GM08714 (cell line): ENCODE data around the gene AKAP5.

Source experiments
- H3K4me3 ChIP-seq: fragments of 200-500 bp; sonication (Bioruptor generic); 2 replicates; pipeline ENCODE4 v1.5.1; 2014; ENCODE audit warnings: mild to moderate bottlenecking, low read length, inconsistent platforms
- ZNF274 ChIP-seq: IDR thresholded peaks from 2 replicates; pipeline ENCODE4 v1.6.1; 2012; ENCODE audit warnings: mild to moderate bottlenecking, low read depth, low read length

AKAP5 gene

GRCh38 chr14:64474041-64474440, 8.7 kb downstream of the AKAP5 start:
- H3K4me3 ChIP-seq = no peak overlapping the region
- TF ChIP-seq ZNF274 = no peak

GRCh38 chr14:64474698-64475097, 9.4 kb downstream of the AKAP5 start:
- no peak for TF ChIP-seq ZNF274
- H3K4me3 ChIP-seq = no peak overlapping the region

- no peak overlapping the region for H3K4me3 ChIP-seq
- no peak for TF ChIP-seq ZNF274
Measured at GRCh38 chr14:64475585-64476273, 10.4 kb downstream of the AKAP5 start.

- no peak overlapping the region for H3K4me3 ChIP-seq
- TF ChIP-seq ZNF274 = no peak
Measured at GRCh38 chr14:64476438-64476837, 11.1 kb downstream of the AKAP5 start.

- no peak for TF ChIP-seq ZNF274
- H3K4me3 ChIP-seq = no peak overlapping the region
Measured at GRCh38 chr14:64478634-64479250, 13.4 kb downstream of the AKAP5 start.

GRCh38 chr14:64488590-64489099, 23.3 kb downstream of the AKAP5 start:
- TF ChIP-seq ZNF274 = no peak
- H3K4me3 ChIP-seq = no peak overlapping the region

- TF ChIP-seq ZNF274 = no peak
- no peak overlapping the region for H3K4me3 ChIP-seq
Measured at GRCh38 chr14:64491637-64492036, 26.3 kb downstream of the AKAP5 start.

GRCh38 chr14:64493455-64493854, 28.2 kb downstream of the AKAP5 start:
- TF ChIP-seq ZNF274 = no peak

GRCh38 chr14:64495252-64495651, 30.0 kb downstream of the AKAP5 start:
- H3K4me3 ChIP-seq = no peak overlapping the region
- no peak for TF ChIP-seq ZNF274

More at GRCh38 chr14:64493455-64493854, 28.2 kb downstream of the AKAP5 start:
- H3K4me3 ChIP-seq = no peak overlapping the region

- no peak for TF ChIP-seq ZNF274
- no peak overlapping the region for H3K4me3 ChIP-seq
Measured at GRCh38 chr14:64496764-64497163, 31.5 kb downstream of the AKAP5 start.

GRCh38 chr14:64500088-64500487, 34.8 kb downstream of the AKAP5 start:
- no peak for TF ChIP-seq ZNF274
- H3K4me3 ChIP-seq = no peak overlapping the region

GRCh38 chr14:64501411-64502171, 36.3 kb downstream of the AKAP5 start:
- no peak for TF ChIP-seq ZNF274
- H3K4me3 ChIP-seq = peak overlapping the region; percentile 93

- H3K4me3 ChIP-seq = peak overlapping the region; percentile 93
- no peak for TF ChIP-seq ZNF274
Measured at GRCh38 chr14:64502456-64502855, 37.2 kb downstream of the AKAP5 start.

- TF ChIP-seq ZNF274 = no peak
- peak overlapping the region; percentile 93 for H3K4me3 ChIP-seq
Measured at GRCh38 chr14:64502887-64503433, 37.7 kb downstream of the AKAP5 start.
